ENCODE measurements around the gene SYNM.

DNA sequence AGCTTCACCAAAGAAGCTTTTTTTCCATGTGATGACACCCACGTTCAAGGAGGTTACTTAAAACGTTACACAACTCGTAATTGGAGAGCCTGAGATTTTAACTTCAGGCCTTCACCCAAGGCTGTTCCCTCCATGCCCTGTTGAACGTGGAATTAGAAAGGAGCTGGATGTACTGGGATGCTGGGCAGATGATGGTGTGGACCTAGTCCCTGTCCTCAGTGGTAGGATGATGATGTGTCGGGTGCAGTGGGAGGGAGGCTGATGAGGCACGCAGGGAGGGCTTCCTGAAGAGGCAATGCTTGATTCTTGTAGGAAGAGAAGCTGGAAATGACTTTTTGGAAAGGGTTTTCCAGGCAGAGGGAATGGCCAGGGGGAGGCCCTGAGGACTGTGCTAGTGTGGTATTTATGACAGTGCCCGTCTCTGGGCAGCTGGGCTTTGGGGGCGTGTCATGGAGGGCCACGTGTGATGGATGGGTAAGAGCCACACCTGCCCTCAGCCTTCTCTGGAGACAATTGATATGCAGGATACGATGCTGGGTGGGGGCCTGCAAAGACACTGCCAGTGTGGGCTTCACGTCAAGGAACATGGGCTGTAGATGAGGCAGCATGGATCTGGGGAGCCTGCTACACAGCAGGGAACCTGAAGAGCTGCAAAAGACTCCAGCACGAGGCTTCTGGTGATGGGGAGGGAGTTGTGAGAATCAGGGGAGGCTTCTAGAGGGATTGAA lies 15.3 kb downstream of the SYNM start:
- TF ChIP-seq, protein P1, sequence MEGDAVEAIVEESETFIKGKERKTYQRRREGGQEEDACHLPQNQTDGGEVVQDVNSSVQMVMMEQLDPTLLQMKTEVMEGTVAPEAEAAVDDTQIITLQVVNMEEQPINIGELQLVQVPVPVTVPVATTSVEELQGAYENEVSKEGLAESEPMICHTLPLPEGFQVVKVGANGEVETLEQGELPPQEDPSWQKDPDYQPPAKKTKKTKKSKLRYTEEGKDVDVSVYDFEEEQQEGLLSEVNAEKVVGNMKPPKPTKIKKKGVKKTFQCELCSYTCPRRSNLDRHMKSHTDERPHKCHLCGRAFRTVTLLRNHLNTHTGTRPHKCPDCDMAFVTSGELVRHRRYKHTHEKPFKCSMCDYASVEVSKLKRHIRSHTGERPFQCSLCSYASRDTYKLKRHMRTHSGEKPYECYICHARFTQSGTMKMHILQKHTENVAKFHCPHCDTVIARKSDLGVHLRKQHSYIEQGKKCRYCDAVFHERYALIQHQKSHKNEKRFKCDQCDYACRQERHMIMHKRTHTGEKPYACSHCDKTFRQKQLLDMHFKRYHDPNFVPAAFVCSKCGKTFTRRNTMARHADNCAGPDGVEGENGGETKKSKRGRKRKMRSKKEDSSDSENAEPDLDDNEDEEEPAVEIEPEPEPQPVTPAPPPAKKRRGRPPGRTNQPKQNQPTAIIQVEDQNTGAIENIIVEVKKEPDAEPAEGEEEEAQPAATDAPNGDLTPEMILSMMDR (IDR thresholded peaks at IDR 0.05), result no peak
- no peak for TF ChIP-seq POLR2A (IDR thresholded peaks at IDR 0.05)
